Breast epithelium (tissue), 3 donors: ENCODE measurements around the gene HTRA3.

Experiments
- POLR2A ChIP-seq: fragments of 450-650 bp; IDR thresholded peaks from one replicate; pipeline ENCODE4 v1.6.1; 2016; ENCODE audit warnings: antibody characterized with exemption, mild to moderate bottlenecking, moderate library complexity
- TF ChIP-seq, protein P1 (sequence below), 3 donors: fragments of 450-650 bp; IDR thresholded peaks; one replicate each; pipeline ENCODE4 v1.5.1; 2016 to 2017; ENCODE audit warnings: antibody characterized with exemption in 3 of 3, mild to moderate bottlenecking in 3 of 3, moderate library complexity in 3 of 3

DNA sequence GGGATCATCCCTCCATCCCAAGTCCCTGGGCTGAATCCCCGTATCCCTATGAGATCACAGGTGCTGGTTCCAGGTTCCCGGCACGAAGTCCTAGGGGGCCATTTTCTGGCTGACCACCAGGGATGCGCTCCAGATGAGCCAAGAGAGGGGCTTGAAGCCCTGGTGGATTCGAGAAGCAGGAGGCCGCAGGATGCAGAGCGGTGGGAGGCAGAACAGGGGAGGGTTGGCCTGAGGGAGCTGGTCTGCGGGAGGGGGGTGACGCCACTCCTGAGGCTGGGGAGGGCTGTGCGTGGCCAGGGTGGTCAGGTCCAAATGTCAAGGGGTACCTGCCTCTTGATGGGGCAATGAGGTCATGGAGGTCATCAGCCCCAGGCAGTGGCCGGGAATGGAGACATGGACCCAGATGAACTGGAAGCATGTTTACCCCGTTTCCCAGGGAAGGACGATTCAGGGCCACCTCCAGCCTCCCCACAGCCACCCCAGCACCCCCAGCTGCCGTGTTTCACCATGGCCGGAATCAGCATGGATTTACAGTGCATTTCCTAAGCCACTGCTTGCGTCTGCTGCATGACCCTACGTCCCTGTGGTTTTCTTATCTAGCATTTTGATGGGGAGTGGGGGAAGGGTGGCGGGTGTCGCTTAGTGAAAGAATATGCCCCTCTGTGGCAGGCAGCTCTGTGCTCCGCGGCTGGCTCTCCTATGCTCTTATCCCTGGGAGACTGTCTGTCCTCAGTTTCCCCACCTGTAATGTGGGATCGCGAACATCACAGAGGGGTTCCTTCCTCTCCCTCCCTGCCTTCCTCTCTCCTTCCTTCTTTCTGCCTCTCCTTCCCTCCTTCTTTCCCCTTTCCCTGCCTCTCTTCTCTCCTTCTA is 17.0 kb upstream of the HTRA3 start:
- TF ChIP-seq, protein P1, sequence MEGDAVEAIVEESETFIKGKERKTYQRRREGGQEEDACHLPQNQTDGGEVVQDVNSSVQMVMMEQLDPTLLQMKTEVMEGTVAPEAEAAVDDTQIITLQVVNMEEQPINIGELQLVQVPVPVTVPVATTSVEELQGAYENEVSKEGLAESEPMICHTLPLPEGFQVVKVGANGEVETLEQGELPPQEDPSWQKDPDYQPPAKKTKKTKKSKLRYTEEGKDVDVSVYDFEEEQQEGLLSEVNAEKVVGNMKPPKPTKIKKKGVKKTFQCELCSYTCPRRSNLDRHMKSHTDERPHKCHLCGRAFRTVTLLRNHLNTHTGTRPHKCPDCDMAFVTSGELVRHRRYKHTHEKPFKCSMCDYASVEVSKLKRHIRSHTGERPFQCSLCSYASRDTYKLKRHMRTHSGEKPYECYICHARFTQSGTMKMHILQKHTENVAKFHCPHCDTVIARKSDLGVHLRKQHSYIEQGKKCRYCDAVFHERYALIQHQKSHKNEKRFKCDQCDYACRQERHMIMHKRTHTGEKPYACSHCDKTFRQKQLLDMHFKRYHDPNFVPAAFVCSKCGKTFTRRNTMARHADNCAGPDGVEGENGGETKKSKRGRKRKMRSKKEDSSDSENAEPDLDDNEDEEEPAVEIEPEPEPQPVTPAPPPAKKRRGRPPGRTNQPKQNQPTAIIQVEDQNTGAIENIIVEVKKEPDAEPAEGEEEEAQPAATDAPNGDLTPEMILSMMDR (IDR thresholded peaks at IDR 0.05), result no peak
- TF ChIP-seq POLR2A, result no peak
